Panc1 (cell line): ENCODE measurements around the gene C6orf89. TPM values are rescaled to one million over a fixed set of nuclear protein-coding genes. Genes with fewer than 3 reads are reported as not detected.

Source experiments
- ATAC-seq: fragments of 200-7000 bp; cut with Tn5 transposase; 2 replicates; pipeline ENCODE4 v1.9.1; 2020; ENCODE audit warnings: mild to moderate bottlenecking, moderate library complexity
- BruUV-seq: library from RNA; stranded (reverse); fragments of 400-500 nt; replicated peaks from 2 replicates; lab custom pipeline; 2021; lab: Mats Ljungman, UMichigan
- CTCF ChIA-PET: fragments of 300-600 bp; sonication (Branson Sonifier 250); formaldehyde crosslinking; loops from one replicate; lab custom pipeline; 2022; ENCODE audit warnings: antibody characterized with exemption; lab: Charles Lee
- POLR2A ChIA-PET: fragments of 300-600 bp; sonication (Branson Sonifier 250); formaldehyde crosslinking; loops from one replicate; lab custom pipeline; 2022; ENCODE audit warnings: antibody characterized with exemption; lab: Charles Lee
- DNase-seq: peaks from one replicate; pipeline ENCODE4 v3.0.0-alpha.2; 2010; ENCODE audit warnings: low read depth, low spot score
- H3K27ac ChIP-seq: 2 replicates; pipeline ENCODE4 v1.5.1; 2011; ENCODE audit warnings: mild to moderate bottlenecking, low read length, inconsistent platforms
- H3K27me3 ChIP-seq: fragments of 200-500 bp; sonication (Bioruptor generic); 2 replicates; pipeline ENCODE4 v1.6.0; 2014; ENCODE audit warnings: low read length, inconsistent platforms; ENCODE audit not compliant: control insufficient read depth, insufficient read depth
- H3K36me3 ChIP-seq: fragments of 200-500 bp; sonication (Bioruptor generic); 2 replicates; pipeline ENCODE4 v1.5.1; 2014; ENCODE audit warnings: inconsistent platforms, mild to moderate bottlenecking, low read length, moderate library complexity; ENCODE audit not compliant: control insufficient read depth, insufficient read depth
- H3K4me1 ChIP-seq: 2 replicates; pipeline ENCODE4 v1.5.1; 2011; ENCODE audit warnings: inconsistent platforms, mild to moderate bottlenecking, low read length, moderate library complexity; ENCODE audit not compliant: control insufficient read depth, insufficient read depth
- H3K4me3 ChIP-seq, 2 experiments: 2 replicates each; pipeline ENCODE4 v1.5.1; 2011 to 2012; ENCODE audit warnings: low read depth in 2 of 2, low read length in 2 of 2, mild to moderate bottlenecking in 2 of 2, inconsistent platforms in 1 of 2, moderate library complexity in 1 of 2
- H3K9me3 ChIP-seq: fragments of 200-500 bp; sonication (Bioruptor generic); 2 replicates; pipeline ENCODE4 v1.5.1; 2014; ENCODE audit warnings: low read depth, mild to moderate bottlenecking, inconsistent platforms, low read length, moderate library complexity; ENCODE audit not compliant: control insufficient read depth, insufficient read depth
- POLR2AphosphoS5 ChIP-seq: IDR thresholded peaks from 2 replicates; pipeline ENCODE4 v1.6.1; 2012; ENCODE audit warnings: mild to moderate bottlenecking, low read depth, low read length, moderate library complexity
- SIN3A ChIP-seq: IDR thresholded peaks from 2 replicates; pipeline ENCODE4 v1.6.1; 2012; ENCODE audit warnings: low read depth, mild to moderate bottlenecking, low read length, moderate library complexity, borderline replicate concordance; ENCODE audit not compliant: insufficient read depth
- TCF7L2 ChIP-seq: IDR thresholded peaks from 2 replicates; pipeline ENCODE4 v1.6.1; 2011; ENCODE audit warnings: mild to moderate bottlenecking, low read depth, low read length, inconsistent platforms
- in situ Hi-C: cut with HindIII; loops from 2 replicates; pipeline ENCODE4 v1.10.0; 2016; ENCODE audit warnings: low sequenced_read_pairs, low pct_unique_long_range_greater_than_20kb
- intact Hi-C: fragments of 100-400 bp; cut with micrococcal nuclease; formaldehyde crosslinking; loops from one replicate; pipeline ENCODE4 v1.10.0; 2022; ENCODE audit not compliant: unreplicated experiment
- total RNA-seq: library from RNA; stranded (reverse); gene quantifications from one replicate; pipeline ENCODE4 v1.2.1, GENCODE V29; 2021; ENCODE audit not compliant: unreplicated experiment
- TF ChIP-seq, protein P1 (sequence below): fragments of 450-650 bp; IDR thresholded peaks from 2 replicates; pipeline ENCODE4 v1.5.1; 2017; ENCODE audit warnings: mild to moderate bottlenecking
- TF ChIP-seq, protein P2 (sequence below), 2 experiments: IDR thresholded peaks; 2 replicates each; pipeline ENCODE4 v1.6.1; 2011 to 2012; ENCODE audit warnings: low read depth in 2 of 2, control low read depth in 1 of 2, low read length in 1 of 2, mild to moderate bottlenecking in 1 of 2, moderate library complexity in 1 of 2; ENCODE audit not compliant: insufficient read depth in 1 of 2

C6orf89 gene
- total RNA-seq, 1 experiment from 2014 or later: 59.2 TPM

DNA sequence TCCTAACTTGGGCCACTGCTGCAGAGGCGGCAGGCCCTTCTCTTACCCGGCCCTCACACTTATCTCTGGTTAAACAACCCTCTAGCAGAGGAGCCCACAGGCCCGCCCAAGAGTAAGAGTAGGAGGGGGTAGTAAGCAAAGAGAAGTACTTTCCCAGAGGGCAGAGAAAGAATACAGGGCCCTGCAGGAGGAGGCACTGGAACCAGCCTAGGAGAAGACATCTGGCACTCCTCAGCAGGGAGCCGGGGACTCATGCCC, 90.2 kb downstream of the C6orf89 start:
- POLR2A ChIA-PET: no interaction called here
- ATAC-seq: no peak
- no peaks in the 10 kb centered on the region for H3K9me3 ChIP-seq
- intact Hi-C loops: no loop called here
- TF ChIP-seq POLR2AphosphoS5 (no peak), TCF7L2 (no peak), SIN3A (no peak)
- TF ChIP-seq, protein P1, sequence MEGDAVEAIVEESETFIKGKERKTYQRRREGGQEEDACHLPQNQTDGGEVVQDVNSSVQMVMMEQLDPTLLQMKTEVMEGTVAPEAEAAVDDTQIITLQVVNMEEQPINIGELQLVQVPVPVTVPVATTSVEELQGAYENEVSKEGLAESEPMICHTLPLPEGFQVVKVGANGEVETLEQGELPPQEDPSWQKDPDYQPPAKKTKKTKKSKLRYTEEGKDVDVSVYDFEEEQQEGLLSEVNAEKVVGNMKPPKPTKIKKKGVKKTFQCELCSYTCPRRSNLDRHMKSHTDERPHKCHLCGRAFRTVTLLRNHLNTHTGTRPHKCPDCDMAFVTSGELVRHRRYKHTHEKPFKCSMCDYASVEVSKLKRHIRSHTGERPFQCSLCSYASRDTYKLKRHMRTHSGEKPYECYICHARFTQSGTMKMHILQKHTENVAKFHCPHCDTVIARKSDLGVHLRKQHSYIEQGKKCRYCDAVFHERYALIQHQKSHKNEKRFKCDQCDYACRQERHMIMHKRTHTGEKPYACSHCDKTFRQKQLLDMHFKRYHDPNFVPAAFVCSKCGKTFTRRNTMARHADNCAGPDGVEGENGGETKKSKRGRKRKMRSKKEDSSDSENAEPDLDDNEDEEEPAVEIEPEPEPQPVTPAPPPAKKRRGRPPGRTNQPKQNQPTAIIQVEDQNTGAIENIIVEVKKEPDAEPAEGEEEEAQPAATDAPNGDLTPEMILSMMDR: no peak
- H3K4me1 ChIP-seq: peaks cover 5% of the 10 kb centered on the region; the same call in 1 of the 2 replicates
- no peak overlapping the region for H3K27ac ChIP-seq
- H3K36me3 ChIP-seq: peaks cover 22% of the 10 kb centered on the region
- no peak for DNase-seq
- H3K4me3 ChIP-seq: no peak overlapping the region
- CTCF ChIA-PET: no interaction called here
- in situ Hi-C loops: no loop called here
- H3K27me3 ChIP-seq: no peaks in the 10 kb centered on the region
- BruUV-seq: no TSS peak

DNA sequence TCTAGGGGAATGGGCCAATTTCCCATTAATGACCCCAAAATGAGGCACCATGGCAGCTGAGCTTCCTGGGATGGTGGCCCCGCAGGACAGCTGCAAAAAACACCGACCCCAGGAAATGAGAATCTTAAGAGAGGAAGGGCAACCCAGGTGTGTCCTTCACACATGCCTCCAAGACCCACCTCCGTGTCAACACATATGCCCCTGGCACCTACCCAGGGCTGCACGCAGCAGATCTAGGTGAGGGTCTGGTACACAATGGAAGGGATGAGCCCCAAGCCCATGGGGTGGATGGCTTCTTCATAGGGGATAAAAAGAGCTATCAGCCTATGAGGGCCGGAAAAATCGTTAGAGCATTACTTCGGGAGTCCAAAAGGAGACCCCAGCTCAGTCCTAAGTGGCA, 90.8 kb downstream of the C6orf89 start:
- Histone ChIP-seq H3K9me3 (no peaks in the 10 kb centered on the region), H3K27ac (no peak overlapping the region), H3K4me3 (no peak overlapping the region), H3K27me3 (no peaks in the 10 kb centered on the region), H3K36me3 (peaks cover 22% of the 10 kb centered on the region), H3K4me1 (peaks cover 5% of the 10 kb centered on the region; the same call in 1 of the 2 replicates)
- intact Hi-C loops: no loop called here
- CTCF ChIA-PET: no interaction called here
- in situ Hi-C loops: no loop called here
- ATAC-seq (no peak), DNase-seq (no peak)
- TF ChIP-seq, protein P1: no peak
- TF ChIP-seq, protein P2, sequence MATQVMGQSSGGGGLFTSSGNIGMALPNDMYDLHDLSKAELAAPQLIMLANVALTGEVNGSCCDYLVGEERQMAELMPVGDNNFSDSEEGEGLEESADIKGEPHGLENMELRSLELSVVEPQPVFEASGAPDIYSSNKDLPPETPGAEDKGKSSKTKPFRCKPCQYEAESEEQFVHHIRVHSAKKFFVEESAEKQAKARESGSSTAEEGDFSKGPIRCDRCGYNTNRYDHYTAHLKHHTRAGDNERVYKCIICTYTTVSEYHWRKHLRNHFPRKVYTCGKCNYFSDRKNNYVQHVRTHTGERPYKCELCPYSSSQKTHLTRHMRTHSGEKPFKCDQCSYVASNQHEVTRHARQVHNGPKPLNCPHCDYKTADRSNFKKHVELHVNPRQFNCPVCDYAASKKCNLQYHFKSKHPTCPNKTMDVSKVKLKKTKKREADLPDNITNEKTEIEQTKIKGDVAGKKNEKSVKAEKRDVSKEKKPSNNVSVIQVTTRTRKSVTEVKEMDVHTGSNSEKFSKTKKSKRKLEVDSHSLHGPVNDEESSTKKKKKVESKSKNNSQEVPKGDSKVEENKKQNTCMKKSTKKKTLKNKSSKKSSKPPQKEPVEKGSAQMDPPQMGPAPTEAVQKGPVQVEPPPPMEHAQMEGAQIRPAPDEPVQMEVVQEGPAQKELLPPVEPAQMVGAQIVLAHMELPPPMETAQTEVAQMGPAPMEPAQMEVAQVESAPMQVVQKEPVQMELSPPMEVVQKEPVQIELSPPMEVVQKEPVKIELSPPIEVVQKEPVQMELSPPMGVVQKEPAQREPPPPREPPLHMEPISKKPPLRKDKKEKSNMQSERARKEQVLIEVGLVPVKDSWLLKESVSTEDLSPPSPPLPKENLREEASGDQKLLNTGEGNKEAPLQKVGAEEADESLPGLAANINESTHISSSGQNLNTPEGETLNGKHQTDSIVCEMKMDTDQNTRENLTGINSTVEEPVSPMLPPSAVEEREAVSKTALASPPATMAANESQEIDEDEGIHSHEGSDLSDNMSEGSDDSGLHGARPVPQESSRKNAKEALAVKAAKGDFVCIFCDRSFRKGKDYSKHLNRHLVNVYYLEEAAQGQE (IDR thresholded peaks at IDR 0.05; ENCODE audit: insufficient read depth in 1 of 2, low read depth in 2 of 2, low read length in 1 of 2): no peak
- TF ChIP-seq SIN3A: no peak
- no peak for TF ChIP-seq TCF7L2
- no peak for TF ChIP-seq POLR2AphosphoS5
- no TSS peak for BruUV-seq
- POLR2A ChIA-PET: no interaction called here
